GOT3 (cell line): ENCODE data around the gene ADARB2.
"Not testable (repeated sequence)": the region's sequence is repeated elsewhere in the genome, so short reads cannot be mapped to it uniquely, and the experiment has no call there.

Experiments
- DNase-seq: peaks from one replicate; lab custom pipeline; 2025; ENCODE audit warnings: mixed read lengths; lab: John Stamatoyannopoulos, UW

Gene ADARB2

DNA sequence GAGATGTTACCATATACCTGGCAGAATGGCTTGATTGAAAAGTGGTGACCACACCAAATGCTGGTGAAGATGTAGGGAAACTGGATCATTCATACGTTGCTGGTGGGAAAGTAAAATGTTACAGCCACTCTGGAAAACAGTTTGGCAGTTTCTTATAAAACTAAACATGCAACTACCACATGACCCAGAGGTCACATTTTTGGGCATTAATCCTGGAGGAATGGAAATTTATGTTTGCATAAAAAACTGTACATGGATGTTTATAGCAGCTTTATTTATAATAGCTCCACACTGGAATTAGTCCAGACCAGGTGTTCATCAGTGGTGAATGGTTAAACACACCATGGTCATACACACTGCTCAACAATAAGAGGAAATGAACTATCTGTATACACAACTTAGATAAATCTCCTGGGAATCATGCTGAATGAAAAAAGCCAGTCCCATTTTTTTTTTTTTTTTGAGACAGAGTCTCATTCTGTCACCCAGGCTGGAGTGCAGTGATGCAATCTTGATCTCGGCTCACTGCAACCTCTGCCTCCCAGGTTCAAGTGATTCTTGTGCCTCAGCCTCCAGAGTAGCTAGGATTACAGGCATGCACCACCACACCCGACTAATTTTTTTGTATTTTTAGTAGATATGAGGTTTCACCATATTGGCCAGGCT lies 309.7 kb downstream of the ADARB2 start:
- DNase-seq: not testable (repeated sequence)

DNA sequence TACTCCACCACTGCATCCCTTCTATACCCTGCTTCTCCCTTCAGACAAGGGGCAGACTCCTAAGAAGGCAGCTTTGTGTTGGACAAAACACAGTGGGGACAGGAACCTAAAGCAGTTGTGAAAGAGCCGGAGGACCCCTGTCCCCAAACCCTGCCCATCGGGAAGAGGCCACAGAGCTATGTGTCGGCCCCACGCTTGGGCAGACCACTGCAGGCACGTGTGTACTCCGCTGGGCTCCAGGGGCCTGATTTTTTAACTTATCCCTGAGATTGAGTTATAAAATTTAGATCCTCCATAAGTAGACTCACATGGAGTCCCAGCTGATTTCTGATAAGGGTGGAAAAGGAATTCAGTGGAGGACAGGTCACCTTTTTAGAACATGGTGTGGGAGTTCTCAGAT lies 310.5 kb downstream of the ADARB2 start:
- no peak for DNase-seq

DNA sequence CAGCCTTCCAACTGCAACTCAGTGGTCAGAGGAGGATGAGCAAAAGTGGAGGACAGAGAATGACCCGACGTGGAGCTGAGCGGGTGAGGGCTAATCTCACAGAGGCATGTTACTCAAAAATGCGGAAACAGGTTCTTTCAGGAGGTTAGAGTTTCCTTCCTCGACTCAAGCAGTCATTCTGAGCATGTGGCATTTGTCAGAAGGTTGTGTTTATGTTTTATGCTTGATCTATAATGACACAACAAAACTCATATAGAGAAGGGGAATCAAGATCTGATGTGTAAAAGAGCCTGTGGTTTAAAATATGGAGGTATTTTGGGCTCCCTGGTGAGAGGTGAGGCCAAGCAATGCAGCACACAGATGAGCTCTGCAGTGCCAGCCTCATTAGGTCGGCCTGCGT lies 311.4 kb downstream of the ADARB2 start:
- no peak for DNase-seq

DNA sequence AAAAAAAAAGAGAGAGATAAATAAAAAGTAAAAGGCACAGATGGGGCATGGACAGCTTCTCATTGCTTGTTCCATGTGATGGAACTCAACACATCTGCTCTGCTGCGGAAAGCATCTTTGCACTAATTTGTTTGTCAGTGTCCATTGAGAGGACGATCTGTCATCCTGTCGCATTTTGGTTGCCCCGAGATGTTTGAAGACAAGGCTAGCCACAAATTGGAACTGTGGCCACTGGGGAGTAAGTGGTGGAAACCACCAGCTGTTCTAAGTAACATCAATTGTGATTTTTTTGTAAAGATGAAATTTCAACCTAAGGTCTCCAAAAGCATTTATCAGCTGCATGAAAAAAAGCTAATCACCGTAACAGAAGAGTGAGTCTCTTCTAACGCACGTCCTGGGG lies 312.7 kb downstream of the ADARB2 start:
- no peak for DNase-seq

DNA sequence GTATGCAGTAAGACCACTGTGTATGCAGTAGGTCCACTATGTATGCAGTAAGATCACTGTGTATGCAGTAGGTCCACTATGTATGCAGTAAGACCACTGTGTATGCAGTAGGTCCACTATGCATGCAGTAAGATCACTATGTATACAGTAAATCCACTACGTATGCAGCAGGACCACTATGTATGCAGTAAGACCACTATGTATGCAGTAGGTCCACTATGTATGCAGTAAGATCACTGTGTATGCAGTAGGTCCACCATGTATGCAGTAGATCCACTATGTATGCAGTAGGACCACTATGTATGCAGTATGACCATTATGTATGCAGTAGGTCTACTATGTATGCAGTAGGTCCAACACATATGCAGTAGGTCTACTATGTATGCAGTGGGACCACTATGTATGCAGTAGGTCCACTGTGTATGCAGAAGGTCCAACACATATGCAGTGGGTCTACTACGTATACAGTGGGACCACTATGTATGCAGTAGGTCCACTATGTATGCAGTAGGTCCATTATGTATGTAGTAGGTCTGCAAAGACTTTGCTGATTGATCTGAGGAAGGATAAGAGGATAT lies 313.6 kb downstream of the ADARB2 start:
- DNase-seq: no peak

DNA sequence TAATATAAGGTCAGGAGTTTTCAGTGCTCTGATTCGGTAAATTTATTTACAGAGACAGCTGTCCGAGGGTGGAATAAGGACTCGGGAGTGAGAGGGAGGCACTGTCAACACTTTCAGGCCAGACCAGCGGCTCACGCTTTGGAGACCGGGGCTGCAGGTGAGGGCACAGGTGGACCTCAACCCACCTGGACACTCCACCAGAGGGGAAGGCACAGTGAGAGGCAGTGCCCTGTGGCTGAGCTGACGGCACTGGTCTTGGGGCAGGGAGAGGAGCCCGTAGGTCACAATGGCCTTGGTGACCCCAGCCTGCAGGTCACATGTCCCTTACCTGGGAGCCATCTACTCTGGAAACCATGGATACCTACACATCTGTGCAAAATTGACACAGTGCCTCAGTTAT lies 315.1 kb downstream of the ADARB2 start:
- DNase-seq: no peak

DNA sequence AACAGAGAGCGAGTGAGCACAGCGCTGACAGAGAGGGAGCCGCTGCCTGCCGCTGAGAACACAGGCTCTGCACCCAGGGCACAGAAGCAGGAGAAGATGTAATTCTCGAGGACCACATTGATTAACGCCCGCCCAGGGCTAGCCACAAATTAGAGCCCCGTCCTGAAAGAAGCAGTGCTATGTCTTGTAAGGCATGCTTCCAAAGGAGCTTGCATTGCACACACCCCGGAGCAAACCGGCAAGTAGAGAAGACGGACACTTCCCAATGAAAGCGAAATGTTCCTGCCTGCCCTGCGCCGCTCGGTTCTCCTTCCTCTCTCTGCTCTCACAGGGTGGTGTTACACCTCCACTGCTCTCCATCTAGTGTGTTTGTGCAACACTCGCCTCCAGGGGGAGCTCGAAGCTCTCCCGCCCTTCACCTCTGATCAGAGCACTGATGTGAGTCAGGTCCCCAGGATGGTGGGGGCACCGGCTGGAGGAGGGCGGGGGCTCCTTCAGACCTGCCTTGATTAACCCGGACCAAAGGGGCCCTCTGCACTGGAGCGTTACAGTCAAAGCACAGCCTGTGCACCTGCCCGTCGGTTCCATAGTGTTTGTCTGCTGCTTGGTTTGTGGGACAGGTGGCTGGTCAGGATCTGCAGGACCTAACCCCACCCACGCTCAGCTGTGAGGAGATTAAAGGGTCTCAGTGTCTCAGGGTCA lies 316.5 kb downstream of the ADARB2 start:
- no peak for DNase-seq

DNA sequence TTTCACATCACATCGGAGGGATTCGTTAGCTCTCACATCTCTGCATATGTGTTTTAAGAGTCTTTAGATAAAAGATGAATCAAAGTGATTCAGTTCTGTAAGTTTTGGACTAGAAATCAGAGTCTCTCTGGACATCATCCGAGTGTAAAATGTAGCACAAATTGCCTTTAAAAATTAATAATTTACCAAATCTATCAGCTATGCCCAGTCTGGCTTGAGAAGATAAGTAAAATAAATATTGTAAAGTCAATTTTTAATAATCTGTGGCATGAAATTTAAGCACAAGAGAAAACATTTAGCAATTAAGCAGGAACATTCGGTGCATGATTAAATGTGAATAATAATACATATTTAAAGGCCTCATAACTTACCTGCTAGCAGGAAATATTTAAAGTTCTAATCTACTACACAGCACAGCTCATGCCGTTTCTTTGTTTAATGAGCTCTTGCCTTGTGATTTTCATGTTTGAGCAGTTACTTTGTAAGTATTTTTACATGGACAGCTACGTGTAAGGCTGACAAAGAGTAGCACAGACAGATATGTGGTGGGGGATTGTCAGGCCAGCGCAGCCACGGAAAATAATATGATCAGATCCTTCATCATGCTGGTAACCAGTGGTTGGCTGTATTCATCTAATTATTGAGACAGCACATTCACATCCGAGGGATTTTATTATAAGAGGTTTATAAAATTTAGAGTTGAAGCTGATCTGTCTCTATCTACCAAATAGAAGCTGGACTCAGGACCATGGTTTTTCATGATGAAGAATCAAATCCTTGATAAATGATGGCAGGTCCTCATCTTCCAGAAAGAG lies 317.3 kb downstream of the ADARB2 start:
- no peak for DNase-seq

DNA sequence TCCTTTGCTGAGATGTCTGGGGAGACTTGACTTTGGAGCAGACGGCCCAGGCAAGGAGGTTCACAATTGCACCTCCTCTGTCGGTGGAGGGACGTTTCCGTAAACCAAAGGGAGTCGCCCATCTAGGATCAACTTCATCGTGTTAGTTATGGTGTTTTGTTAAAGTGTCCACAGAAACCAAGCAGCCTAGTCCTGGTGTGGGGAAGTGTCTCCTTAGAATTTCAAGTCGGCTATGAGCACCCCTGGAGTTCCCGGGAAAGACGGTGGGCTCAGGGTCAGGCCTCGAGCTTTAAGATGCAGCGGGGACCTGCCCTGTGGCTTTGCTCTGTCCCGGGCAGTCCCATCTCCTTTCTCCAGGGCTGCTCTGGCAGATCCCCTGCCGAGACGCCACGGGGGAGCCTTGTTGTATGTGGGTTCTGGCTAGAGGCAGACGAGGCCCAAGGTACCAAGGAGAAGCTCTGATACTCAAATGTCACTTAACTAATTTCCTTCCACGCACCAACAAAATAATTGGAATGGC lies 319.2 kb downstream of the ADARB2 start:
- DNase-seq: no peak

DNA sequence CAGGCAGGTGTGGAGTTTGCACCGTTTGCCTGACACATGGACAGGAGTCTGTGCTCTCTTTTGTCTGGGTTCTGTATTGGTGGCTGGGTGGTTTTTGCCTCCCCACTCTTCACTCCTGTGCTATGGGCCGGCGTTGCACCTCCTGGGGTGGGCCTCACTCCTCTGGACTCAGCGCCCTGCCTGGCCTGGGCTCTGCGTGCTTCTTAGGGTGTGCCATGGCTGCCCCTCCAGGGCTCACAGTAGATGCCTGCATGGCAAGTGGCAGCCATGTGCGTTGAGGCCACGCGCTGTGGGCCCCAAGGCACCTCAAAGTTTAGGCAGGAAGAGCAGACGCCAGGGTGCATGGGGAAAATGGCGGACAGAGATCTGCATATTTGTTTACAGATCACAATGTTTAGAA lies 319.8 kb downstream of the ADARB2 start:
- no peak for DNase-seq

DNA sequence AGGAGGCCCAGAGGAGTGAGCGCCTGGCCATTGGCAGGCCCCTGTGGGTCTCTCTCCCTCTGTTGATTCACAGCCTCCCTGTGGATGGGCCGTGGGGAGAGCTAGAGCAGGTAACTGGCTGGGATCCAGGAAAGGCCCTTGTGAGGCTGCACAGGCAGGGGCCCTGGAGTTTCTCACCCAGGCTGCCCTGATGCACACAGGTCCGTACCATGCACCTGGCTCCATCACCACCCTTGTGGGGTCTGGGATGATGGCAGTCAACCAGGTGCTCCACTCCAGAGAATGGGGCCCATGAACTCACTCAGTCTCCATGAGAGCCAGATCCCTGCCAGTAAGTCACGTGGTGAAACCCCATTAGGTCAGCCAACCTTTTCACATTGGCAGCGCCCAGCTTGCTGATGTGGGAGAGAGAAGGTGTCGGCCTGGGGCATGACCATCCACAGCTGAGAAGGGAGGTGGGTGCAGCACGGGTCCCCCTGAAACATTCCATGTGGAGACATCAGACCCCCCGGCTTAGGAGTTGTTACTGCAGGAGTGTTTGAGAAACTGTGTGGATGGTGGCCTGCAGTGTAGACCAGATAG lies 320.8 kb downstream of the ADARB2 start:
- DNase-seq: no peak

DNA sequence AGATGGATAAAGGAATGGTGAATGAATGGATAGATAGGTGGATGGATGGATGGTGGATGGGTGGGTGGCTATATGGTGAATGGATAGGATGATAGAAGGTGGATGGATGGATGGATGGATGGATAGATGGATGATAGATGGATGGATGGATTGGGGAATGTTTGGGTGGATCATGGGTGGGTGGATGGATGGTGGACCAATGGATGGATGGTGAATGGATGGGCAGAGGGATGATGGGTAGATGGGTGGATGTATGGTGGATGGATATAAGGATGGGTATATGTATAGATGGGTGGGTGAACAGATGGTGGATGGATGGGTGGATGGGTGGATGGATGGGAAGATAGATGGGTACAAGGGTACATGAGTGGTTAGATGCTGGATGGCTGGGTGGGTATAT lies 322.4 kb downstream of the ADARB2 start:
- DNase-seq: no peak

DNA sequence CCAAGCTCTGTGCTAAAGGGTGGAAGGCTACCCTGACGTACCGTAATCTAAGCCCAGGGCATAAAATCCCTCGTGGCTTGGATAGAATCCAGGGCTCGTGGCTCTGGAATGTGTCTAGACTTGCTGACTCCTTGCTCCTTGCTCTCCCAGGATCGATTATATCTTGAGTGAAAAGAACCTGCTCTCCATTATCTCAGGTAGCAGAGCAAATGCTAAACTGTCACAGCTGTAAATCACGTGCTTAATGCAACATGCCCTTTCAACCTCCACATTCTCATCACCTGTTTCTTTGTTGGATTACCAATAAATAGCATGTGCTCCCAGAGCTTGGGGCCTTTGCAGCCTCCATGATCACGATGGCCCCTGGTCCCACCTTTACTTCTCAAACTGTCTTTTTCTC lies 323.0 kb downstream of the ADARB2 start:
- DNase-seq: not testable (repeated sequence)

DNA sequence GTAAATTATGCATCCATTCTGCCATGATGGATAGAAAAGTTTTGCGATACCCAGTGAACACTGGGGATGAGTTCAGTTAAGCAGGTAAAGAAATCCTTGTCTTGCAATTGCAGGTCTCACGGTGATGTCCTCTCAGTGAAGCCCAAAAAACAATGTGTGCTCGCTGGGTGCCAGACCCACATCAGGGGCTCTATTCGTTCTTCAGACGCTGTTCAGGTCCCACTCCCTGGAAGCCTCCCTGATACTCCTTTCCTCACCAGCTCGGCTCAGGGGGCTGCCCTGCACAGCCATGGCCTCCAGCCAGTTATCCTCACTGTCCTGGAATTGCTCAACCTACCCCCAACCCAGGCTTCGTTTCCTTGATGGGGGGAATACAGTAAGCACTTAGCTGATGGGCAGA lies 323.5 kb downstream of the ADARB2 start:
- DNase-seq: no peak

DNA sequence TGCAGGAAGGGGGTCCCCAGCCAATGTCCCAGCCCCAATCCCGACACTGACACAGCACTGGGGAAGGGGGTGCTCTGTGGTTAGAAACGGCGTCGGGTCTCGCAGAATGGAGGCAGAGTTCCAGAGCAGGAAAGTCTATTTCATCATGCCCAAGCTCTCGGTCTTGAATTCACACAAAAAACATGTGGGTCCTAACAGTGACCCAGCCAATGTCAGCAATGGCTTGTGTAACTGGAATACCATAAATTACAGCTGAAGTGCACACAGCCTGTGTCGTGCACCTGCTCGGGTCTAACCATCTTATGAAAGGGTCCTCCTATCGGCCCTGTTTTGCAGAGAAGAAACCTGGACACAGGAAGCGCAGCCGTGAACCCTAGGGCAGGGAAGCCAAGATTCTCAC lies 324.1 kb downstream of the ADARB2 start:
- no peak for DNase-seq

DNA sequence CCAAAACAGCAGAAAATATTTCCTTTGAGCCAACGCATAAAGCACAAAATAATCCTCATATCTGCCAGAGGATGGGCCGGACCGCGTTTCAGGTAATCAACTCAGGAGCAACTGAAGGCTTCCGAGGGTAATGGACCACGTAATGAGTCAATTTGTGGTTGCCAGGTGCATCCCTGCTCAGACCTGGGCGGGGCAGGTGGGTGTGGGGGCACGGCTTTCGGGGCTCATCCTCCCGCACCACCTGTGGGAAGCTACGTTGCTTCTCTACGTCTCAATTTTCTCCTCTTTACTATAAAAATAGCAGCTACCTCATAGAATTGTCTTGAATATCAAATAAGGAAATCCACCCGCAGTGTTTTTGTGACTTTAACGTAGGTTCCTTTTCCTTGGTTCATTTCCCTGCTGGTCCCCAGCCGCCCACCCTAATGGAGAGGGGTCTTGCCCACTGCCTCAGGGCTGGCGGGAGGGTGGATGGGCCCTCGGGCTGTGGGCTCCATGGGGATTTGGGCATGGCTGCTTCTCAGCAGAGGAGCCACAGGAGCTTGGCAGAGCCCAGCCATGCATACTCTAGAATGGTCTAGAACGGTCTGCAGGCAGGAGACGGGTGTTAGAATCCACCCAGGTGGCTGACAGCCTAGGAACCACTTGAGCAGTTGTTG lies 324.7 kb downstream of the ADARB2 start:
- DNase-seq: no peak

DNA sequence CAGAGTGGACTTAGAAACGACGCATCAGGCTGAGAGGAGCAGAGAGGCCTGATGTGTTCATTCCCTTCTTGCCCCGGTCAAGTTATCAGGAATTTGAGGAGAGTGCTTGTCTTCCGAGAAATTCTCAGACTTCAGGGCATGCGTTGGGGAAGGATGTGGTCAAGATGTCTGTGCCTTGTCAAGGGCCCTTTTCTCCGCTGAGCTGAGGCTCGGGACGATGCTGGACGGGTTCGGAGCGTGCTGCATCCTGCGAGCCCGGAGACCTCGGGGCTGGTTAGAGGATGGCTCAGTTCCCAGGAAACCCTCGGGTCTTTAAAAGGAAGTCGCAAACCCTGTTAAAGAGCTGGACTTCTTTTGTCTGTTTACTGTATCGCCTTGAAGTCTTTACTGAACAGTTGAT lies 325.4 kb downstream of the ADARB2 start:
- DNase-seq: no peak

DNA sequence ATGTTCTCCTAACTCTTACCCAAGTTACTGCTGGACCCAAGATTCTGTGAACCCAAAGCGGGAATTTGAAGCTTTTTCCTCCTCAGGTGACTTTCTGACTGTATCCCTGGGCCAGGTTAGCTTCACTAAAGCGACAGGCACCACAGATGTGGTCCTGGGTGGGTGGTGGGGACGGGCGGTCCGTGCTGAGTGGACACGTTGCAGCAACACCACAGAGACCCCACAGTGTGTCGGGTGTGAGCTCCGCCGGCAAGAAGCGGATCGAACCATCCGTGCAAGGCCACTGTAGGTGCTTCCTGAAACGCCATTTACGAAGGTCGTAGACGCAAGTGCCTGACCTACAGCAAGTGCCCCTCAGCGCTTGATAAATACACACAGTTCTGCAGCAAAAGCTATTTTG lies 325.9 kb downstream of the ADARB2 start:
- no peak for DNase-seq

DNA sequence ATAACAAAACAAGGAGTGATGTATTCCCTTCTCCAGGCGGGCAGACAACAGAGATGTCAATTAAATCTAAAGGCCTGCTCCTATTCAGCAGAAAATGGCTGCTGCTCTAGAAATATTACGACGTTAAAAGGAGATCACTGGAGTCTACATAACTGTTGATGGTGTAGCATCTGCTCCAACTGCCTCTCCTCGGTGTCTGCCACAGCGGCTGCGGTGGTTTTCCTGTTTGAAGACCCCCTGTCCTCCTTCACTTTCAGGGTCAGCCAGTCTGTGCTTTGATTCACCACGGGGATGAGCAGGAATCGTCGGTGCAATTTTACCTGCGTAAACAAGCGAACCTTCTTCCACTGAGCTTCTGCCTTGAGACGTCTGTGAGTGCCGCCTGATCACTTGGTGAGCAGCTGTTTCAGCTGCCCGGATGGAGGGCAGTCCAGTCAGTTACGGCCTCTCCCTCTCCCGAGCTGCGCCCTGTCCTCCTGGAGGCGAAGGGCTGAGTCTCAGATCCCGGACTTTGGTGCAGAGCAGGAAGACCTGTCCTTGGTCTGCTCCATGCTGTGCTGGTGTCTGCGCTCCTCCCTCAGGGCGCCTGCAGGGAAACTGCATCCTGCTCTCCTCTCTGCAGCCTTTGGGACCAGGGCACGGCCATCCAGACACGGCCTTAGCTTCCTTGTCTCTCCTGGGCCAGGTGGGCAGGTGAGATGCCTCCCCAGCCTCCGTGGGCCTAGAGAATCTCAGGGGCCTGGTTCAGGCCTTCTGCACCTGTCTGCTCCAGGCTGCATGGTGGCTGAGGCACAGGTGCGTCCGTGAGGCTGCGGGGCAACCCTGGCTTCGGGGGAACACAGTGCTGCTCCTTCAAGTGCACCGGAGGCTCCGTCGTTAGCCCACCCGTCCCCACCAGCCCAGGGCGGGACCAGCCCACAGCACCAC lies 326.6 kb downstream of the ADARB2 start:
- DNase-seq: no peak

DNA sequence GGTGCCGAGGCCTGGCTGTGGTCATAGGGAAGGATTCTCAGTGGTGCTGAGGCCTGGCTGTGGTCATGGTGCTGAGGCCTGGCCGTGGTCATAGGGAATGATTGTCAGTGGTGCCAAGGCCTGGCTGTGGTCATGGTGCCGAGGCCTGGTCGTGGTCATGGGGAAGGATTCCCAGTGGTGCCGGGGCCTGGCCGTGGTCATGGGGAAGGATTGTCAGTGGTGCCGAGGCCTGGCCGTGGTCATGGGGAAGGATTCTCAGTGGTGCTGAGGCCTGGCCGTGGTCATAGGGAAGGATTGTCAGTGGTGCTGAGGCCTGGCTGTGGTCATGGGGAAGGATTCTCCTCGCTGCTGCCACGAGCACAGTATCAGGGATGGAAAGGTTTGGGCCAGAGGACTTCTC lies 327.3 kb downstream of the ADARB2 start:
- DNase-seq: no peak
